GM12878 (cell line): ENCODE results near the gene ERCC5.

Experiments used
- CTCF ChIP-seq, 3 experiments: IDR thresholded peaks in 2 of 3; conservative IDR thresholded peaks in 1 of 3; 2 replicates each; pipeline ENCODE4 v1.5.1; 2011; ENCODE audit warnings: low read depth in 3 of 3, low read length in 3 of 3, mild to moderate bottlenecking in 3 of 3, control low read depth in 2 of 3, moderate library complexity in 2 of 3, inconsistent platforms in 1 of 3, mixed read lengths in 1 of 3; ENCODE audit not compliant: control insufficient read depth in 2 of 3, insufficient read depth in 1 of 3; ENCODE audit errors: extremely low read depth in 1 of 3
- NR2C2 ChIP-seq: IDR thresholded peaks from 2 replicates; pipeline ENCODE4 v1.6.1; 2011; ENCODE audit warnings: borderline replicate concordance, low read depth; ENCODE audit not compliant: control insufficient read depth, insufficient read length
- SP1 ChIP-seq: IDR thresholded peaks from one replicate; pipeline ENCODE4 v1.6.1; 2011; ENCODE audit warnings: low read depth, low read length

GRCh38 chr13:102907016-102907756 is 61.4 kb downstream of the ERCC5 start:
- TF ChIP-seq NR2C2 (no peak), CTCF (IDR thresholded peaks at IDR 0.05 in 2 of 3, conservative IDR thresholded peaks at IDR 0.05 in 1 of 3; ENCODE audit: control insufficient read depth in 2 of 3, extremely low read depth in 1 of 3, insufficient read depth in 1 of 3, low read depth in 3 of 3, low read length in 3 of 3) (no peak), SP1 (no peak)
